Sigmoid colon (tissue), 7 donors: ENCODE data around the gene DCP1A. TPM values are rescaled to one million over a fixed set of nuclear protein-coding genes. Genes with fewer than 3 reads are reported as not detected.

Source experiments
- DNase-seq: peaks from one replicate; pipeline ENCODE4 v3.0.0-alpha.2; 2019
- H3K27ac ChIP-seq, 4 donors: fragments of 200-600 bp; sonication (generic); one replicate each; pipeline ENCODE4 v1.5.1; 2016 to 2019; ENCODE audit warnings: mild to moderate bottlenecking in 1 of 4
- H3K27me3 ChIP-seq, 3 donors: fragments of 200-600 bp; sonication (generic); one replicate each; pipeline ENCODE4 v1.5.1; 2019; ENCODE audit warnings: mild to moderate bottlenecking in 1 of 3
- H3K36me3 ChIP-seq, 4 donors: fragments of 200-600 bp; sonication (generic); one replicate each; pipeline ENCODE4 v1.5.1; 2016 to 2019
- H3K4me1 ChIP-seq, 4 donors: fragments of 200-600 bp; sonication (generic); one replicate each; pipeline ENCODE4 v1.5.1; 2017 to 2019
- H3K4me3 ChIP-seq, 4 donors: fragments of 200-600 bp; sonication (generic); one replicate each; pipeline ENCODE4 v1.5.1; 2017 to 2019; ENCODE audit warnings: mild to moderate bottlenecking in 2 of 4, moderate library complexity in 1 of 4
- H3K9me3 ChIP-seq, 4 donors: fragments of 200-600 bp in 3 of 4; sonication (generic) in 3 of 4; one replicate each; pipeline versions ENCODE4 v1.5.1 to v1.6.1; 2013 to 2019
- CTCF ChIP-seq, 4 experiments: fragments of 450-650 bp in 3 of 4; fragments of 200-600 bp in 1 of 4; IDR thresholded peaks; one replicate each; pipeline ENCODE4 v1.5.1; 2016 to 2019; ENCODE audit warnings: antibody characterized with exemption in 4 of 4, mild to moderate bottlenecking in 3 of 4, moderate library complexity in 2 of 4
- EP300 ChIP-seq, 4 donors: sonication (generic); formaldehyde crosslinking; IDR thresholded peaks; one replicate each; pipeline ENCODE4 v1.6.1; 2017; ENCODE audit warnings: antibody characterized with exemption in 4 of 4
- POLR2A ChIP-seq, 2 donors: fragments of 450-650 bp; IDR thresholded peaks; one replicate each; pipeline ENCODE4 v1.6.1; 2016; ENCODE audit warnings: antibody characterized with exemption in 2 of 2, mild to moderate bottlenecking in 2 of 2, moderate library complexity in 2 of 2
- POLR2AphosphoS5 ChIP-seq, 4 donors: sonication (generic); formaldehyde crosslinking; IDR thresholded peaks; one replicate each; pipeline ENCODE4 v1.6.1; 2017; ENCODE audit warnings: antibody characterized with exemption in 4 of 4
- WGBS, 2 donors: extraction: QIAGEN DNeasy Blood & Tissue Kit; methylation state at CpG; one replicate each; pipeline ENCODE4 v1.1.7; 2013; 5-methylcytosine and 5-hydroxymethylcytosine counted together
- intact Hi-C: fragments of 100-400 bp; cut with DNase I; formaldehyde crosslinking; loops from one replicate; pipeline ENCODE4 v1.15.1; 2023
- polyA plus RNA-seq, 3 donors: library from polyadenylated mRNA; stranded (reverse); fragments of 200-250 nt; gene quantifications; one replicate each; pipeline ENCODE4 v1.2.3, GENCODE V29; 2013
- total RNA-seq, 4 donors: library from RNA; depleted of rRNA; stranded (reverse); fragments of >200 nt; gene quantifications; one replicate each; pipeline ENCODE4 v1.1.0, GENCODE V29; 2016
- donor health status: healthy with polysubstance abuse.
- donor health status: Bipolar disorder and iron deficiency.
- donor health status: healthy.

Gene DCP1A
- total and polyA plus RNA-seq, 7 donors = 4.8 to 32.7 (median 21.0) TPM

GRCh38 chr3:53324105-53324504 lies 23.2 kb downstream of the DCP1A start:
- Histone ChIP-seq H3K4me1 (peaks cover 0 to 33% (median 22%) of the 10 kb centered on the region in 4 donors), H3K27ac (peak overlapping the region in 1 of 4 donors; percentile 1), H3K27me3 (no peaks in the 10 kb centered on the region), H3K9me3 (no peaks in the 10 kb centered on the region), H3K4me3 (no peak overlapping the region), H3K36me3 (peaks cover 0 to 14% (median 0%) of the 10 kb centered on the region in 4 donors)
- intact Hi-C loops = no loop called here
- TF ChIP-seq POLR2A (IDR thresholded peaks at IDR 0.05) = no peak
- no peak for TF ChIP-seq POLR2AphosphoS5 (IDR thresholded peaks at IDR 0.05)
- no peak for TF ChIP-seq CTCF (IDR thresholded peaks at IDR 0.05)
- no peak for TF ChIP-seq EP300 (IDR thresholded peaks at IDR 0.05)
- 22 to 64% methylated on average over 5 of the region's 5 CpGs for WGBS, 2 donors
- DNase-seq = no peak

- H3K36me3 ChIP-seq = peaks cover 0 to 25% (median 3%) of the 10 kb centered on the region in 4 donors
- WGBS, 2 donors = 91 to 92% methylated on average over 5 of the region's 5 CpGs
- DNase-seq = no peak
- intact Hi-C loops = no loop called here
- TF ChIP-seq POLR2A (IDR thresholded peaks at IDR 0.05) = no peak
- no peak for TF ChIP-seq EP300 (IDR thresholded peaks at IDR 0.05)
- TF ChIP-seq CTCF (IDR thresholded peaks at IDR 0.05) = no peak
- no peak for TF ChIP-seq POLR2AphosphoS5 (IDR thresholded peaks at IDR 0.05)
- no peaks in the 10 kb centered on the region for H3K27me3 ChIP-seq
- no peaks in the 10 kb centered on the region for H3K9me3 ChIP-seq
- no peak overlapping the region for H3K27ac ChIP-seq
- peaks cover 0 to 34% (median 15%) of the 10 kb centered on the region in 4 donors for H3K4me1 ChIP-seq
- H3K4me3 ChIP-seq = no peak overlapping the region
Measured at GRCh38 chr3:53320697-53321096, 26.6 kb downstream of the DCP1A start.

- Histone ChIP-seq H3K27me3 (no peaks in the 10 kb centered on the region), H3K4me3 (no peak overlapping the region), H3K9me3 (no peaks in the 10 kb centered on the region), H3K36me3 (peaks cover 0 to 25% (median 3%) of the 10 kb centered on the region in 4 donors), H3K27ac (peak overlapping the region in 2 of 4 donors; percentile 10 to 23), H3K4me1 (peaks cover 0 to 21% (median 2%) of the 10 kb centered on the region in 4 donors)
- no peak for DNase-seq
- no peak for TF ChIP-seq POLR2AphosphoS5 (IDR thresholded peaks at IDR 0.05)
- TF ChIP-seq POLR2A (IDR thresholded peaks at IDR 0.05) = no peak
- no peak for TF ChIP-seq CTCF (IDR thresholded peaks at IDR 0.05)
- TF ChIP-seq EP300 (IDR thresholded peaks at IDR 0.05) = no peak
- intact Hi-C loops = no loop called here
- 85 to 90% methylated on average over 3 of the region's 3 CpGs for WGBS, 2 donors
Measured at GRCh38 chr3:53318522-53318921, 28.8 kb downstream of the DCP1A start.

GRCh38 chr3:53312832-53313231 lies 34.5 kb downstream of the DCP1A start:
- Histone ChIP-seq H3K9me3 (no peaks in the 10 kb centered on the region), H3K27ac (peak overlapping the region in 1 of 4 donors; percentile 49), H3K36me3 (peaks cover 0 to 49% (median 37%) of the 10 kb centered on the region in 4 donors), H3K27me3 (no peaks in the 10 kb centered on the region), H3K4me3 (no peak overlapping the region), H3K4me1 (no peaks in the 10 kb centered on the region)
- 50 to 82% methylated on average over 1 of the region's 1 CpG for WGBS, 2 donors
- no peak for DNase-seq
- no peak for TF ChIP-seq CTCF (IDR thresholded peaks at IDR 0.05)
- no peak for TF ChIP-seq POLR2AphosphoS5 (IDR thresholded peaks at IDR 0.05)
- TF ChIP-seq EP300 (IDR thresholded peaks at IDR 0.05) = no peak
- no peak for TF ChIP-seq POLR2A (IDR thresholded peaks at IDR 0.05)
- intact Hi-C loops = no loop called here

- H3K27ac ChIP-seq = peak overlapping the region in 1 of 4 donors; percentile 49
- intact Hi-C loops = no loop called here
- no peaks in the 10 kb centered on the region for H3K4me1 ChIP-seq
- H3K9me3 ChIP-seq = no peaks in the 10 kb centered on the region
- no peak for TF ChIP-seq POLR2AphosphoS5 (IDR thresholded peaks at IDR 0.05)
- TF ChIP-seq CTCF (IDR thresholded peaks at IDR 0.05) = no peak
- no peak for TF ChIP-seq EP300 (IDR thresholded peaks at IDR 0.05)
- no peak for TF ChIP-seq POLR2A (IDR thresholded peaks at IDR 0.05)
- WGBS, 2 donors = 88 to 91% methylated on average over 3 of the region's 3 CpGs
- H3K27me3 ChIP-seq = no peaks in the 10 kb centered on the region
- H3K36me3 ChIP-seq = peaks cover 0 to 48% (median 40%) of the 10 kb centered on the region in 4 donors
- no peak for DNase-seq
- H3K4me3 ChIP-seq = no peak overlapping the region
Measured at GRCh38 chr3:53311882-53312281, 35.5 kb downstream of the DCP1A start.
